Measurements from ENCODE around the gene PIK3R5.

DNA sequence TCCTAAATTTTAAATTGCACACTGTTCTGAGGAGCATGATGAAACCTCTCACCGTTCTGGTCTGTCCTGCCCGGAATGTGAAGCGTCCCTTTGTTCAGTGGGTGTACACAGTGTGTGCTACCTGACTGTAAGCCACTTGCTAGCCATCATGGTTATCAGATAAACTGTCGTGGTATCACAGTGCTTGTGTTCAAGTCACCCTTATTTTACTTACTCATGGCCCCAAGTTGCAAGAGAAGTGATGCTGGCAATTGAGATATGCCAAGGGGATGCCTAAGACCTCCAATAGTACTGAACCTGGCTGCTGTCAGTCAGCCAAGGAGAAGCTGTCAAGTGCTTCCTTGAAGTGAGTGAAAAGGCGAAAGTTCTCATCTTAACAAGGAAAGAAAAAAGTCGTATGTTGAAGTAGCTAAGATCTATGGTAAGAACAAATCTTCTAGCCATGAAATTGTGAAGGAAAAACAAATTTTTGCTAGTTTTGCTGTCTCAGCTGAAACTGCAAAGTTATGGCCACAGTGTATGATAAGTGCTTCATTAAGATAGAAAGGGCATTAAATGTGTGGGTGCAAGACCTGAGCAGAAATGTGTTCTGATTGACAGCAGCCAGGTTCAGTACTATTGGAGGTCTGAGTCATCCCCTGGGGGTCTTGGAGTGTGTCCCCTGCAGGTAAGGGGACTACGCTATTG, 103.9 kb downstream of the PIK3R5 start:
- TF ChIP-seq HMGA2 (CRISPR knock-in tag; IDR thresholded peaks at IDR 0.05) (no peak), CTCF (IDR thresholded peaks at IDR 0.05) (no peak), CREB1 (CRISPR knock-in tag; IDR thresholded peaks at IDR 0.05) (no peak), ZNF512 (CRISPR knock-in tag; IDR thresholded peaks at IDR 0.05; ENCODE audit: borderline replicate concordance) (no peak), ATF2 (CRISPR knock-in tag; IDR thresholded peaks at IDR 0.05; ENCODE audit: borderline replicate concordance, low read depth) (no peak), FOXP4 (CRISPR knock-in tag; IDR thresholded peaks at IDR 0.05) (no peak), FOXK1 (CRISPR knock-in tag; IDR thresholded peaks at IDR 0.05) (no peak), JUN (CRISPR knock-in tag; IDR thresholded peaks at IDR 0.05) (no peak), ATF6 (CRISPR knock-in tag; IDR thresholded peaks at IDR 0.05) (no peak), E2F1 (CRISPR knock-in tag; IDR thresholded peaks at IDR 0.05) (no peak), SP1 (CRISPR knock-in tag; conservative IDR thresholded peaks at IDR 0.05) (no peak)
- TF ChIP-seq, protein P1, sequence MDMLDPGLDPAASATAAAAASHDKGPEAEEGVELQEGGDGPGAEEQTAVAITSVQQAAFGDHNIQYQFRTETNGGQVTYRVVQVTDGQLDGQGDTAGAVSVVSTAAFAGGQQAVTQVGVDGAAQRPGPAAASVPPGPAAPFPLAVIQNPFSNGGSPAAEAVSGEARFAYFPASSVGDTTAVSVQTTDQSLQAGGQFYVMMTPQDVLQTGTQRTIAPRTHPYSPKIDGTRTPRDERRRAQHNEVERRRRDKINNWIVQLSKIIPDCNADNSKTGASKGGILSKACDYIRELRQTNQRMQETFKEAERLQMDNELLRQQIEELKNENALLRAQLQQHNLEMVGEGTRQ (CRISPR knock-in tag; IDR thresholded peaks at IDR 0.05): no peak

Data from WTC11 (cell line).